HCT116 (cell line): Measurements from ENCODE around the gene GUCY2D.

Experiments used
- ELF1 ChIP-seq: IDR thresholded peaks from 2 replicates; pipeline ENCODE4 v1.6.1; 2012; ENCODE audit warnings: low read depth, borderline replicate concordance
- EZH2 ChIP-seq: fragments of 200-600 bp; sonication (generic); IDR thresholded peaks from 2 replicates; pipeline ENCODE4 v1.6.1; 2017; ENCODE audit warnings: antibody characterized with exemption, mixed run types
- EZH2phosphoT487 ChIP-seq: fragments of 200-600 bp; IDR thresholded peaks from 2 replicates; pipeline ENCODE4 v1.6.1; 2018; ENCODE audit warnings: antibody characterized with exemption, borderline replicate concordance
- JUND ChIP-seq: IDR thresholded peaks from 2 replicates; pipeline ENCODE4 v1.6.1; 2012
- POLR2A ChIP-seq: IDR thresholded peaks from 2 replicates; pipeline ENCODE4 v1.7.0; 2011; ENCODE audit warnings: borderline replicate concordance; ENCODE audit not compliant: insufficient read depth, insufficient read length; ENCODE audit errors: extremely low read depth
- POLR2AphosphoS5 ChIP-seq: IDR thresholded peaks from 2 replicates; pipeline ENCODE4 v1.6.1; 2011; ENCODE audit warnings: mild to moderate bottlenecking, low read depth, low read length, moderate library complexity
- RAD21 ChIP-seq: IDR thresholded peaks from 2 replicates; pipeline ENCODE4 v1.6.1; 2012; ENCODE audit warnings: low read depth, mild to moderate bottlenecking
- SP1 ChIP-seq: IDR thresholded peaks from 2 replicates; pipeline ENCODE4 v1.6.1; 2012; ENCODE audit warnings: low read depth
- SRF ChIP-seq: IDR thresholded peaks from 2 replicates; pipeline ENCODE4 v1.6.1; 2012; ENCODE audit warnings: low read depth
- ZNF274 ChIP-seq: fragments of 200-500 bp; sonication (Bioruptor generic); IDR thresholded peaks from 2 replicates; pipeline ENCODE4 v1.6.1; 2014; ENCODE audit warnings: mild to moderate bottlenecking, low read depth, low read length, inconsistent platforms
- TF ChIP-seq, protein P1 (sequence below): IDR thresholded peaks from 2 replicates; pipeline ENCODE4 v1.6.1; 2012
- TF ChIP-seq, protein P2 (sequence below), 3 experiments: fragments of 200-600 bp in 1 of 3; sonication (generic) in 1 of 3; IDR thresholded peaks in 2 of 3; conservative IDR thresholded peaks in 1 of 3; 2 replicates each; pipeline ENCODE4 v1.5.1; 2012 to 2017; ENCODE audit warnings: low read depth in 2 of 3, low read length in 2 of 3, antibody characterized with exemption in 1 of 3, borderline replicate concordance in 1 of 3, control low read depth in 1 of 3, mild to moderate bottlenecking in 1 of 3, mixed read lengths in 1 of 3, mixed run types in 1 of 3, moderate library complexity in 1 of 3; ENCODE audit not compliant: insufficient read depth in 1 of 3

DNA sequence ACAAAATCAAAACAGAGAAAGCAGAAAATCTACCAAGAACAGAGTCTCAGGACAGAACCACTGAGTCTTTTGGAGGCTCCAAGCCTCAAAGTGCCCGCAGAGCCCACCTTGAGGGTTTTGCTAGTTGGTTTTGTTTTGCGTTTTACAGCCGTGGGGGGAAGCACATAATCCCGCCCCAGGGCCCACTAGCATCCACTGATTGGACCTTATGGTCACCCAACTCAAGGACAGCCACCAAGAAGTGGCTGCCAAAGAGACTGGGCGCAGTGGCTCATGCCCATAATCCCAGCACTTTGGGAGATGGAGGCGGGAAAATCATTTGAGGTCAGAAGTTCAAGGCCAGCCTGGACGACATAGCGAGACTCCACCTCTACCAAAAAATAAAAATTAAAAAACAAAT, 46.3 kb downstream of the GUCY2D start:
- TF ChIP-seq POLR2A, result no peak
- TF ChIP-seq, protein P1, sequence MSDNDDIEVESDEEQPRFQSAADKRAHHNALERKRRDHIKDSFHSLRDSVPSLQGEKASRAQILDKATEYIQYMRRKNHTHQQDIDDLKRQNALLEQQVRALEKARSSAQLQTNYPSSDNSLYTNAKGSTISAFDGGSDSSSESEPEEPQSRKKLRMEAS, result no peak
- no peak for TF ChIP-seq JUND
- TF ChIP-seq ELF1, result no peak
- TF ChIP-seq, protein P2, sequence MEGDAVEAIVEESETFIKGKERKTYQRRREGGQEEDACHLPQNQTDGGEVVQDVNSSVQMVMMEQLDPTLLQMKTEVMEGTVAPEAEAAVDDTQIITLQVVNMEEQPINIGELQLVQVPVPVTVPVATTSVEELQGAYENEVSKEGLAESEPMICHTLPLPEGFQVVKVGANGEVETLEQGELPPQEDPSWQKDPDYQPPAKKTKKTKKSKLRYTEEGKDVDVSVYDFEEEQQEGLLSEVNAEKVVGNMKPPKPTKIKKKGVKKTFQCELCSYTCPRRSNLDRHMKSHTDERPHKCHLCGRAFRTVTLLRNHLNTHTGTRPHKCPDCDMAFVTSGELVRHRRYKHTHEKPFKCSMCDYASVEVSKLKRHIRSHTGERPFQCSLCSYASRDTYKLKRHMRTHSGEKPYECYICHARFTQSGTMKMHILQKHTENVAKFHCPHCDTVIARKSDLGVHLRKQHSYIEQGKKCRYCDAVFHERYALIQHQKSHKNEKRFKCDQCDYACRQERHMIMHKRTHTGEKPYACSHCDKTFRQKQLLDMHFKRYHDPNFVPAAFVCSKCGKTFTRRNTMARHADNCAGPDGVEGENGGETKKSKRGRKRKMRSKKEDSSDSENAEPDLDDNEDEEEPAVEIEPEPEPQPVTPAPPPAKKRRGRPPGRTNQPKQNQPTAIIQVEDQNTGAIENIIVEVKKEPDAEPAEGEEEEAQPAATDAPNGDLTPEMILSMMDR (IDR thresholded peaks at IDR 0.05 in 2 of 3, conservative IDR thresholded peaks at IDR 0.05 in 1 of 3; ENCODE audit: borderline replicate concordance in 1 of 3, insufficient read depth in 1 of 3, low read depth in 2 of 3, low read length in 2 of 3), result no peak
- TF ChIP-seq POLR2AphosphoS5, result no peak
- TF ChIP-seq RAD21, result no peak
- no peak for TF ChIP-seq SRF
- TF ChIP-seq ZNF274, result no peak
- no peak for TF ChIP-seq EZH2phosphoT487
- TF ChIP-seq EZH2, result no peak
- no peak for TF ChIP-seq SP1
